ENCODE measurements around the gene L1CAM. TPM values are rescaled to one million over a fixed set of nuclear protein-coding genes. Genes with fewer than 3 reads are reported as not detected.

Gene L1CAM
- total and polyA plus RNA-seq, 9 of the 15 experiments (the other 6 are each of a cell fraction or from before 2014, with no cell fraction given), result 0.09 to 0.86 (median 0.26) TPM; not detected in 3

- TF ChIP-seq TCF3 (CRISPR knock-in tag; IDR thresholded peaks at IDR 0.05) (no peak), ZBTB11 (CRISPR knock-in tag; IDR thresholded peaks at IDR 0.05) (peak in 1 of 3 experiments; percentile 62; a peak in 2 of 6 replicates), XRCC5 (IDR thresholded peaks at IDR 0.05; ENCODE audit: low read depth, low read length) (0 out of 2 replicates have a peak, but pooled peaks have one; percentile 36), PRDM10 (IDR thresholded peaks at IDR 0.05; ENCODE audit: partially characterized antibody) (no peak), PRMT5 (CRISPR knock-in tag; IDR thresholded peaks at IDR 0.05) (no peak), C11orf30 (IDR thresholded peaks at IDR 0.05; ENCODE audit: low read depth) (no peak), ZNF592 (IDR thresholded peaks at IDR 0.05) (0 out of 2 replicates have a peak, but pooled peaks have one; percentile 58), HDAC2 (IDR thresholded peaks at IDR 0.05) (peak; percentile 17; the same call in 1 of the 2 replicates), ZMIZ1 (IDR thresholded peaks at IDR 0.05; ENCODE audit: low read depth in 2 of 2, low read length in 2 of 2) (peak in 1 of 2 experiments; percentile 52; a peak in 1 of 4 replicates), DPF2 (IDR thresholded peaks at IDR 0.05) (0 out of 2 replicates have a peak, but pooled peaks have one; percentile 13)
These were observed 41.1 kb upstream of the L1CAM start (continued) for GRCh38 chrX:153926858-153927671.

Measured in K562 (cell line).